ENCODE measurements around the gene SPTBN1. TPM values are rescaled to one million over a fixed set of nuclear protein-coding genes. Genes with fewer than 3 reads are reported as not detected.

The SPTBN1 gene
- total RNA-seq, 3 donors from 2014 or later (not counting 1 experiment from before 2014, with no cell fraction given): 65.7 to 142 (median 68.3) TPM

GRCh38 chr2:54716375-54716774, 260.2 kb downstream of the SPTBN1 start:
- no peak overlapping the region for H3K27ac Mint-ChIP-seq
- Histone ChIP-seq H3K4me1 (ENCODE audit: control insufficient read depth, insufficient read depth, low read length) (no peaks in the 10 kb centered on the region), H3K9me3 (ENCODE audit: control insufficient read depth, insufficient read depth, low read length) (no peaks in the 10 kb centered on the region), H3K27ac (ENCODE audit: low read length) (no peak overlapping the region), H3K36me3 (ENCODE audit: control insufficient read depth, insufficient read depth, low read length) (no peaks in the 10 kb centered on the region), H3K4me3 (ENCODE audit: low read length) (no peak overlapping the region), H3K27me3 (ENCODE audit: control insufficient read depth, insufficient read depth, low read length) (peaks cover 3% of the 10 kb centered on the region)
- ATAC-seq (no peak), DNase-seq (no peak)
- peaks cover 34 to 47% of the 10 kb centered on the region in 2 donors for H3K27me3 Mint-ChIP-seq (ENCODE audit: low read depth in 2 of 2)
- intact Hi-C loops (cut with micrococcal nuclease): no loop called here
- no peaks in the 10 kb centered on the region for H3K36me3 Mint-ChIP-seq
- no peak for TF ChIP-seq CTCF (IDR thresholded peaks at IDR 0.05)
- H3K4me1 Mint-ChIP-seq: no peaks in the 10 kb centered on the region
- H3K4me3 Mint-ChIP-seq: no peak overlapping the region
- no peaks in the 10 kb centered on the region for H3K9me3 Mint-ChIP-seq

GRCh38 chr2:54720563-54720962, 264.4 kb downstream of the SPTBN1 start:
- peaks cover 20 to 21% of the 10 kb centered on the region in 2 donors for H3K4me1 Mint-ChIP-seq

More at GRCh38 chr2:54720563-54720962, 264.4 kb downstream of the SPTBN1 start:
- DNase-seq (no peak), ATAC-seq (no peak)
- H3K4me1 ChIP-seq (ENCODE audit: control insufficient read depth, insufficient read depth, low read length): peaks cover 19% of the 10 kb centered on the region
- no peak overlapping the region for H3K4me3 ChIP-seq (ENCODE audit: low read length)
- H3K4me3 Mint-ChIP-seq: no peak overlapping the region
- TF ChIP-seq CTCF (IDR thresholded peaks at IDR 0.05): no peak
- intact Hi-C loops (cut with micrococcal nuclease): no loop called here
- no peak overlapping the region for H3K27ac Mint-ChIP-seq
- no peaks in the 10 kb centered on the region for H3K9me3 Mint-ChIP-seq
- no peaks in the 10 kb centered on the region for H3K9me3 ChIP-seq (ENCODE audit: control insufficient read depth, insufficient read depth, low read length)
- peaks cover 10% of the 10 kb centered on the region for H3K27me3 ChIP-seq (ENCODE audit: control insufficient read depth, insufficient read depth, low read length)
- H3K27ac ChIP-seq (ENCODE audit: low read length): no peak overlapping the region
- WGBS (ENCODE audit: insufficient coverage): 88% methylated on average over 2 of the region's 2 CpGs
- H3K36me3 Mint-ChIP-seq: no peaks in the 10 kb centered on the region
- no peaks in the 10 kb centered on the region for H3K36me3 ChIP-seq (ENCODE audit: control insufficient read depth, insufficient read depth, low read length)
- peaks cover 28 to 32% of the 10 kb centered on the region in 2 donors for H3K27me3 Mint-ChIP-seq (ENCODE audit: low read depth in 2 of 2)

Other genes starting within 250 kb of the SPTBN1 start
- gene TSPYL6, start 200.1 kb upstream of the SPTBN1 start, total RNA-seq: not detected

Measured in natural killer cell (primary cell).